Fibroblast of skin of abdomen (primary cell): ENCODE data around the gene RNF225.
A peak's percentile ranks its signal among the peaks of the same experiment; 100 is the strongest.
"Not testable (repeated sequence)": the region's sequence is repeated elsewhere in the genome, so short reads cannot be mapped to it uniquely, and the experiment has no call there.

ENCODE experiments used
- DNase-seq: peaks from one replicate; pipeline ENCODE4 v3.0.0-alpha.2; 2013

Gene RNF225

GRCh38 chr19:58387338-58388174, 7.9 kb upstream of the RNF225 start:
- no peak for DNase-seq

GRCh38 chr19:58388175-58388526, 7.3 kb upstream of the RNF225 start:
- DNase-seq, result no peak

- DNase-seq, result no peak
Observed at GRCh38 chr19:58392945-58393724, 2.3 kb upstream of the RNF225 start.

- DNase-seq, result no peak
Observed at GRCh38 chr19:58393725-58394033, 1.8 kb upstream of the RNF225 start.

GRCh38 chr19:58394821-58395219, 636 bp upstream of the RNF225 start:
- no peak for DNase-seq

- DNase-seq, result no peak
Observed at GRCh38 chr19:58395979-58396627, 647 bp downstream of the RNF225 start.

GRCh38 chr19:58396691-58397532, 1.5 kb downstream of the RNF225 start:
- DNase-seq, result no peak

GRCh38 chr19:58397533-58398037, 2.1 kb downstream of the RNF225 start:
- DNase-seq, result no peak

- no peak for DNase-seq
Observed at GRCh38 chr19:58398087-58398486, 2.6 kb downstream of the RNF225 start.

- DNase-seq, result no peak
Observed at GRCh38 chr19:58398545-58398944, 3.1 kb downstream of the RNF225 start.

- DNase-seq, result no peak
Observed at GRCh38 chr19:58399903-58400302, 4.4 kb downstream of the RNF225 start.

GRCh38 chr19:58400316-58400915, 5.0 kb downstream of the RNF225 start:
- DNase-seq, result no peak

GRCh38 chr19:58400916-58401839, 5.7 kb downstream of the RNF225 start:
- peak; percentile 99 for DNase-seq

GRCh38 chr19:58401840-58402421, 6.5 kb downstream of the RNF225 start:
- no peak for DNase-seq

- not testable (repeated sequence) for DNase-seq
Observed at GRCh38 chr19:58403920-58404478, 8.5 kb downstream of the RNF225 start.

GRCh38 chr19:58406818-58407657, 11.6 kb downstream of the RNF225 start:
- no peak for DNase-seq

- no peak for DNase-seq
Observed at GRCh38 chr19:58407658-58408151, 12.2 kb downstream of the RNF225 start.

- peak; percentile 96 for DNase-seq
Observed at GRCh38 chr19:58408152-58409009, 12.9 kb downstream of the RNF225 start, which contains the start of gene ZNF584. Gene ZNF584 (plus strand): TSS chr19:58408649. CDS start chr19:58409148, 499 bp downstream.
